Osteocyte (in vitro differentiated cells): Measurements from ENCODE around the gene SLFN5. TPM values are rescaled to one million over a fixed set of nuclear protein-coding genes. Genes with fewer than 3 reads are reported as not detected.

ENCODE experiments used
- DNase-seq: peaks from one replicate; pipeline ENCODE4 v3.0.0; 2021; ENCODE audit warnings: mixed read lengths; ENCODE audit not compliant: unreplicated experiment; ENCODE audit errors: extremely low spot score
- H3K27ac Mint-ChIP-seq: one replicate; pipeline ENCODE4 v1.8.0; 2021; ENCODE audit warnings: mild to moderate bottlenecking, mixed read lengths; ENCODE audit not compliant: unreplicated experiment
- H3K27me3 Mint-ChIP-seq: one replicate; pipeline ENCODE4 v1.8.0; 2021; ENCODE audit warnings: mixed read lengths; ENCODE audit not compliant: unreplicated experiment
- H3K36me3 Mint-ChIP-seq: one replicate; pipeline ENCODE4 v1.8.0; 2021; ENCODE audit warnings: mixed read lengths; ENCODE audit not compliant: unreplicated experiment
- H3K4me1 Mint-ChIP-seq: one replicate; pipeline ENCODE4 v1.8.0; 2021; ENCODE audit warnings: mixed read lengths; ENCODE audit not compliant: unreplicated experiment
- H3K4me3 Mint-ChIP-seq: one replicate; pipeline ENCODE4 v1.8.0; 2021; ENCODE audit warnings: mild to moderate bottlenecking, moderate library complexity, mixed read lengths; ENCODE audit not compliant: unreplicated experiment
- H3K9me3 Mint-ChIP-seq: one replicate; pipeline ENCODE4 v1.8.0; 2021; ENCODE audit warnings: mixed read lengths; ENCODE audit not compliant: unreplicated experiment
- CTCF ChIP-seq: fragments of 200-600 bp; sonication (generic); IDR thresholded peaks from 2 replicates; pipeline ENCODE4 v1.5.0; 2021; ENCODE audit warnings: antibody characterized with exemption, mild to moderate bottlenecking, moderate library complexity
- total RNA-seq: library from RNA; stranded (reverse); gene quantifications from 2 replicates; pipeline ENCODE4 v1.2.1, GENCODE V29; 2021

SLFN5 gene
- total RNA-seq, 1 donor from 2014 or later, result 79.0 TPM

- Mint-ChIP-seq H3K36me3 (no peaks in the 10 kb centered on the region), H3K27ac (peak overlapping the region; percentile 56), H3K9me3 (no peaks in the 10 kb centered on the region), H3K4me1 (peaks cover 39% of the 10 kb centered on the region), H3K27me3 (no peaks in the 10 kb centered on the region), H3K4me3 (peak overlapping the region; percentile 96)
- TF ChIP-seq CTCF, result no peak
- DNase-seq, result no peak
These were observed 1.4 kb upstream of the SLFN5 start for GRCh38 chr17:35241520-35241919.

GRCh38 chr17:35242158-35242804, 591 bp upstream of the SLFN5 start:
- Mint-ChIP-seq H3K9me3 (no peaks in the 10 kb centered on the region), H3K36me3 (peaks cover 3% of the 10 kb centered on the region), H3K27me3 (no peaks in the 10 kb centered on the region), H3K4me1 (peaks cover 44% of the 10 kb centered on the region), H3K4me3 (peak overlapping the region; percentile 96), H3K27ac (peak overlapping the region; percentile 100)
- no peak for DNase-seq
- peak; percentile 42 for TF ChIP-seq CTCF

- Mint-ChIP-seq H3K4me1 (peaks cover 46% of the 10 kb centered on the region), H3K27me3 (no peaks in the 10 kb centered on the region), H3K36me3 (peaks cover 14% of the 10 kb centered on the region), H3K9me3 (no peaks in the 10 kb centered on the region), H3K4me3 (peak overlapping the region; percentile 96), H3K27ac (peak overlapping the region; percentile 100)
- no peak for TF ChIP-seq CTCF
- DNase-seq, result no peak
These were observed 879 bp downstream of the SLFN5 start for GRCh38 chr17:35243561-35244340.

- H3K4me3 Mint-ChIP-seq, result peak overlapping the region; percentile 96
These were observed 1.7 kb downstream of the SLFN5 start for GRCh38 chr17:35244341-35245195.

More at GRCh38 chr17:35244341-35245195, 1.7 kb downstream of the SLFN5 start:
- no peak for TF ChIP-seq CTCF
- DNase-seq, result peak; percentile 87
- H3K36me3 Mint-ChIP-seq, result peaks cover 17% of the 10 kb centered on the region
- H3K9me3 Mint-ChIP-seq, result no peaks in the 10 kb centered on the region
- peaks cover 48% of the 10 kb centered on the region for H3K4me1 Mint-ChIP-seq
- no peaks in the 10 kb centered on the region for H3K27me3 Mint-ChIP-seq
- peak overlapping the region; percentile 100 for H3K27ac Mint-ChIP-seq
